ENCODE measurements around the gene MAPRE3. TPM values are rescaled to one million over a fixed set of nuclear protein-coding genes. Genes with fewer than 3 reads are reported as not detected.

The MAPRE3 gene
- total and polyA plus RNA-seq, 9 of the 15 experiments (the other 6 are each of a cell fraction or from before 2014, with no cell fraction given): 0.70 to 43.2 (median 12.6) TPM

DNA sequence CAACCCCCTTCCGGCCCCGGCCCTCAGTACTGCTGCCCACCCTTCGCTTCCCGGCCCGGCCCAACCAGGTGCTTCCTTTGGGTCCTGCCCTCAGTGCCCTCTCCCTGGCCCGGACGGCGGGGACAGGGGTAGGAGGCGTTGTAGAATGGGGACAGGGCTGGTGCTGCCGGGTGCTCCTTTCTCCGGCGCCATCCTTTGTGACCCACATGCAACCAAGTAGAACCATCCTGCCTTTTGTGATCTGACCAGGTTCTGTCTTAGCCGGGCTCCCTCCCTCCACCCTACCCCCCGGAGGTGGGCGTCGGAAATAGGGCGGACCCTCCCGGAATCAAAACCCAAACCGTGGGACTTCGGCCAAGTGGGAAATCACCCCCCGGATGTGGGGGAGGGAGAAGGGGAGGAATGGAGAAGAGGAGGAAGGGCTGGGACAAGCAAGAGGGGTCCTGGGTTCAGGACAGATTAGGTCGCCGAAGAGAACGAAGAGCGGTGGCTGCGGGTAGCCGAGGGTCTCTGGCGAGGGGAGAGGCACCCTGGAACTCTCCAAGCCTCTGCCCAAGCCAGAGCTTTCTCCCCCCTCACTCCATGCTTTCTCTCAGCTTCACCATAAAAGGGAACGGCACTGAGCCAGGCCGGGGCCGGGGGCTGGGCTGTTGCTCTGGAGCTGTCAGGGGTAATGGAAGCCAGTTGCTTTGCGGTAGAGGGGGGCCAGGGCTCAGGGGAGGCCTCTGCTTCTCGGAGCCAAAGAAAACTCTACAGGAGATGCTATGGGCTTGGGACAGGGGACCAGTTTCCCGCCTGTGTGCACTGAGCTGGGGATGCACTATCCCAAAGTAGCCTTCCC lies 101.8 kb downstream of the MAPRE3 start (continued):
- TF ChIP-seq, protein P1, sequence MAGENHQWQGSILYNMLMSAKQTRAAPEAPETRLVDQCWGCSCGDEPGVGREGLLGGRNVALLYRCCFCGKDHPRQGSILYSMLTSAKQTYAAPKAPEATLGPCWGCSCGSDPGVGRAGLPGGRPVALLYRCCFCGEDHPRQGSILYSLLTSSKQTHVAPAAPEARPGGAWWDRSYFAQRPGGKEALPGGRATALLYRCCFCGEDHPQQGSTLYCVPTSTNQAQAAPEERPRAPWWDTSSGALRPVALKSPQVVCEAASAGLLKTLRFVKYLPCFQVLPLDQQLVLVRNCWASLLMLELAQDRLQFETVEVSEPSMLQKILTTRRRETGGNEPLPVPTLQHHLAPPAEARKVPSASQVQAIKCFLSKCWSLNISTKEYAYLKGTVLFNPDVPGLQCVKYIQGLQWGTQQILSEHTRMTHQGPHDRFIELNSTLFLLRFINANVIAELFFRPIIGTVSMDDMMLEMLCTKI (IDR thresholded peaks at IDR 0.05; ENCODE audit: partially characterized antibody): no peak
- TF ChIP-seq, protein P2, sequence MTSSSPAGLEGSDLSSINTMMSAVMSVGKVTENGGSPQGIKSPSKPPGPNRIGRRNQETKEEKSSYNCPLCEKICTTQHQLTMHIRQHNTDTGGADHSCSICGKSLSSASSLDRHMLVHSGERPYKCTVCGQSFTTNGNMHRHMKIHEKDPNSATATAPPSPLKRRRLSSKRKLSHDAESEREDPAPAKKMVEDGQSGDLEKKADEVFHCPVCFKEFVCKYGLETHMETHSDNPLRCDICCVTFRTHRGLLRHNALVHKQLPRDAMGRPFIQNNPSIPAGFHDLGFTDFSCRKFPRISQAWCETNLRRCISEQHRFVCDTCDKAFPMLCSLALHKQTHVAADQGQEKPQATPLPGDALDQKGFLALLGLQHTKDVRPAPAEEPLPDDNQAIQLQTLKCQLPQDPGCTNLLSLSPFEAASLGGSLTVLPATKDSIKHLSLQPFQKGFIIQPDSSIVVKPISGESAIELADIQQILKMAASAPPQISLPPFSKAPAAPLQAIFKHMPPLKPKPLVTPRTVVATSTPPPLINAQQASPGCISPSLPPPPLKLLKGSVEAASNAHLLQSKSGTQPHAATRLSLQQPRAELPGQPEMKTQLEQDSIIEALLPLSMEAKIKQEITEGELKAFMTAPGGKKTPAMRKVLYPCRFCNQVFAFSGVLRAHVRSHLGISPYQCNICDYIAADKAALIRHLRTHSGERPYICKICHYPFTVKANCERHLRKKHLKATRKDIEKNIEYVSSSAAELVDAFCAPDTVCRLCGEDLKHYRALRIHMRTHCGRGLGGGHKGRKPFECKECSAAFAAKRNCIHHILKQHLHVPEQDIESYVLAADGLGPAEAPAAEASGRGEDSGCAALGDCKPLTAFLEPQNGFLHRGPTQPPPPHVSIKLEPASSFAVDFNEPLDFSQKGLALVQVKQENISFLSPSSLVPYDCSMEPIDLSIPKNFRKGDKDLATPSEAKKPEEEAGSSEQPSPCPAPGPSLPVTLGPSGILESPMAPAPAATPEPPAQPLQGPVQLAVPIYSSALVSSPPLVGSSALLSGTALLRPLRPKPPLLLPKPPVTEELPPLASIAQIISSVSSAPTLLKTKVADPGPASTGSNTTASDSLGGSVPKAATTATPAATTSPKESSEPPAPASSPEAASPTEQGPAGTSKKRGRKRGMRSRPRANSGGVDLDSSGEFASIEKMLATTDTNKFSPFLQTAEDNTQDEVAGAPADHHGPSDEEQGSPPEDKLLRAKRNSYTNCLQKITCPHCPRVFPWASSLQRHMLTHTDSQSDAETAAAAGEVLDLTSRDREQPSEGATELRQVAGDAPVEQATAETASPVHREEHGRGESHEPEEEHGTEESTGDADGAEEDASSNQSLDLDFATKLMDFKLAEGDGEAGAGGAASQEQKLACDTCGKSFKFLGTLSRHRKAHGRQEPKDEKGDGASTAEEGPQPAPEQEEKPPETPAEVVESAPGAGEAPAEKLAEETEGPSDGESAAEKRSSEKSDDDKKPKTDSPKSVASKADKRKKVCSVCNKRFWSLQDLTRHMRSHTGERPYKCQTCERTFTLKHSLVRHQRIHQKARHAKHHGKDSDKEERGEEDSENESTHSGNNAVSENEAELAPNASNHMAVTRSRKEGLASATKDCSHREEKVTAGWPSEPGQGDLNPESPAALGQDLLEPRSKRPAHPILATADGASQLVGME (CRISPR knock-in tag; IDR thresholded peaks at IDR 0.05): 0 out of 2 replicates have a peak, but pooled peaks have one; percentile 61
- TF ChIP-seq BMI1 (IDR thresholded peaks at IDR 0.05; ENCODE audit: low read length): no peak
- TF ChIP-seq HDGF (IDR thresholded peaks at IDR 0.05): 0 out of 2 replicates have a peak, but pooled peaks have one; percentile 54
- TF ChIP-seq ZNF133 (CRISPR knock-in tag; IDR thresholded peaks at IDR 0.05): no peak
- TF ChIP-seq HDAC8 (tag; IDR thresholded peaks at IDR 0.05): no peak
- TF ChIP-seq BCOR (IDR thresholded peaks at IDR 0.05): no peak
- TF ChIP-seq, protein P3, sequence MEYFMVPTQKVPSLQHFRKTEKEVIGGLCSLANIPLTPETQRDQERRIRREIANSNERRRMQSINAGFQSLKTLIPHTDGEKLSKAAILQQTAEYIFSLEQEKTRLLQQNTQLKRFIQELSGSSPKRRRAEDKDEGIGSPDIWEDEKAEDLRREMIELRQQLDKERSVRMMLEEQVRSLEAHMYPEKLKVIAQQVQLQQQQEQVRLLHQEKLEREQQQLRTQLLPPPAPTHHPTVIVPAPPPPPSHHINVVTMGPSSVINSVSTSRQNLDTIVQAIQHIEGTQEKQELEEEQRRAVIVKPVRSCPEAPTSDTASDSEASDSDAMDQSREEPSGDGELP (CRISPR knock-in tag; IDR thresholded peaks at IDR 0.05; ENCODE audit: borderline replicate concordance): peak; percentile 39; the same call in 1 of the 2 replicates
- TF ChIP-seq SRF (CRISPR knock-in tag; IDR thresholded peaks at IDR 0.05): peak in 1 of 2 experiments; percentile 86; a peak in 2 of 4 replicates
- TF ChIP-seq DPF2 (IDR thresholded peaks at IDR 0.05): peak; percentile 19; the same call in 1 of the 2 replicates
- no peak for TF ChIP-seq CREB1 (IDR thresholded peaks at IDR 0.05)
- TF ChIP-seq CREB1 (CRISPR knock-in tag; IDR thresholded peaks at IDR 0.05): no peak
- TF ChIP-seq NCOA4 (IDR thresholded peaks at IDR 0.05; ENCODE audit: partially characterized antibody): no peak
- TF ChIP-seq RCOR1 (IDR thresholded peaks at IDR 0.05; ENCODE audit: borderline replicate concordance in 1 of 2, low read depth in 2 of 2, low read length in 2 of 2): peak in 1 of 2 experiments; percentile 5; a peak in 1 of 4 replicates
- no peak for TF ChIP-seq GTF2A2 (tag; IDR thresholded peaks at IDR 0.05)
- TF ChIP-seq ZNF583 (CRISPR knock-in tag; IDR thresholded peaks at IDR 0.05): 0 out of 2 replicates have a peak, but pooled peaks have one; percentile 22
- no peak for TF ChIP-seq HNRNPUL1 (IDR thresholded peaks at IDR 0.05; ENCODE audit: low read length)
- 0 out of 2 replicates have a peak, but pooled peaks have one; percentile 30 for TF ChIP-seq OTX1 (CRISPR knock-in tag; IDR thresholded peaks at IDR 0.05)
- TF ChIP-seq XRCC4 (IDR thresholded peaks at IDR 0.05; ENCODE audit: extremely low read depth, insufficient read depth, insufficient read length): no peak
- TF ChIP-seq, protein P4, sequence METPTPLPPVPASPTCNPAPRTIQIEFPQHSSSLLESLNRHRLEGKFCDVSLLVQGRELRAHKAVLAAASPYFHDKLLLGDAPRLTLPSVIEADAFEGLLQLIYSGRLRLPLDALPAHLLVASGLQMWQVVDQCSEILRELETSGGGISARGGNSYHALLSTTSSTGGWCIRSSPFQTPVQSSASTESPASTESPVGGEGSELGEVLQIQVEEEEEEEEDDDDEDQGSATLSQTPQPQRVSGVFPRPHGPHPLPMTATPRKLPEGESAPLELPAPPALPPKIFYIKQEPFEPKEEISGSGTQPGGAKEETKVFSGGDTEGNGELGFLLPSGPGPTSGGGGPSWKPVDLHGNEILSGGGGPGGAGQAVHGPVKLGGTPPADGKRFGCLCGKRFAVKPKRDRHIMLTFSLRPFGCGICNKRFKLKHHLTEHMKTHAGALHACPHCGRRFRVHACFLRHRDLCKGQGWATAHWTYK (CRISPR knock-in tag; IDR thresholded peaks at IDR 0.05): peak; percentile 11; the same call in 1 of the 2 replicates

All from K562 (cell line).